Prostate gland (tissue), 2 donors: Measurements from ENCODE around the gene A1CF.

ENCODE experiments used
- CTCF ChIP-seq, 4 experiments: fragments of 200-600 bp in 2 of 4; fragments of 450-650 bp in 2 of 4; sonication (generic) in 2 of 4; IDR thresholded peaks; 1 replicate in 3 of 4; 2 replicates in 1 of 4; pipeline ENCODE4 v1.5.1; 2016 to 2019; ENCODE audit warnings: antibody characterized with exemption in 4 of 4, mild to moderate bottlenecking in 2 of 4, moderate library complexity in 2 of 4
- POLR2A ChIP-seq: fragments of 450-650 bp; IDR thresholded peaks from one replicate; pipeline ENCODE4 v1.6.1; 2016; ENCODE audit warnings: antibody characterized with exemption, mild to moderate bottlenecking
- POLR2AphosphoS5 ChIP-seq: sonication (generic); formaldehyde crosslinking; IDR thresholded peaks from one replicate; pipeline ENCODE4 v1.6.1; 2017; ENCODE audit warnings: antibody characterized with exemption

DNA sequence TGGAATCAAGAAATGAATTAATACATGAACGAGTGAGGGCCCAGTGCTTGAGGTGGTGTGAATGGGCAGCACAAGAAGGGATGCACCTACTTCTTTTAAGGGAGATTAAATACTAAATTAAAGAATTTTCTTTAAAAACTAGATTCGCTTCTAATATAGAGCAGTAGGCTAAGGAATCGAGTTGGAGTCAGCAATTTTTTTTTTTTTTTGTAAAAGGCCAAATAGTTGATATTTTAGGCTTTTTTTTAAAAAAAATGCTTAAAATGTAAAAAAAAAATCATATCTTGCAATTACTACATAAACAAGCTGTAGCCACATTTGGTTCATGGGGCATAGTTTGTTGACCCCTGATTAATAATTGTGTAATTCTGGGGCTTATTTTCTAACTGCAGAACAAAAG lies 31.9 kb downstream of the A1CF start:
- no peak for TF ChIP-seq CTCF (IDR thresholded peaks at IDR 0.05)
- TF ChIP-seq POLR2AphosphoS5, result no peak
- no peak for TF ChIP-seq POLR2A
